B cell (primary cell): ENCODE measurements around the gene JMJD1C.

Experiments used
- CTCF ChIP-seq: fragments of 200-600 bp; IDR thresholded peaks from one replicate; pipeline ENCODE4 v1.8.0; 2022; ENCODE audit warnings: antibody characterized with exemption, mild to moderate bottlenecking
- EZH2 ChIP-seq: IDR thresholded peaks from 2 replicates; pipeline ENCODE4 v1.6.1; 2012; ENCODE audit warnings: borderline replicate concordance, low read depth, mild to moderate bottlenecking, moderate library complexity, low read length; ENCODE audit not compliant: insufficient read depth, poor library complexity, severe bottlenecking

- TF ChIP-seq CTCF (no peak), EZH2 (no peak)
These were observed 179.4 kb downstream of the JMJD1C start for GRCh38 chr10:63286340-63286739.
